ENCODE data around the gene CSRP1. TPM values are rescaled to one million over a fixed set of nuclear protein-coding genes. Genes with fewer than 3 reads are reported as not detected.

CSRP1 gene
- total RNA-seq, 1 donor from 2014 or later: 317 TPM

GRCh38 chr1:201537891-201538611 is 31.1 kb upstream of the CSRP1 start:
- no peaks in the 10 kb centered on the region for H3K36me3 ChIP-seq (ENCODE audit: insufficient read depth, low read length)
- H3K9ac ChIP-seq (ENCODE audit: low read length): peak overlapping the region; percentile 89
- H4K20me1 ChIP-seq (ENCODE audit: insufficient read depth, low read length): no peaks in the 10 kb centered on the region
- H3K9me3 Mint-ChIP-seq (ENCODE audit: unreplicated experiment): no peaks in the 10 kb centered on the region
- DNase-seq (ENCODE audit: low read depth): no peak
- peak overlapping the region; percentile 49 for H2AFZ ChIP-seq (ENCODE audit: low read depth, low read length)
- H3K4me1 Mint-ChIP-seq (ENCODE audit: low read depth, unreplicated experiment): peaks cover 58% of the 10 kb centered on the region
- H3K27me3 Mint-ChIP-seq (ENCODE audit: low read depth, unreplicated experiment): no peaks in the 10 kb centered on the region
- peak overlapping the region; percentile 84 for H3K4me3 Mint-ChIP-seq (ENCODE audit: unreplicated experiment)
- peak overlapping the region; percentile 85 for H3K27ac ChIP-seq (ENCODE audit: low read depth, low read length)
- H3K79me2 ChIP-seq (ENCODE audit: insufficient read depth, low read length): peaks cover 40% of the 10 kb centered on the region
- TF ChIP-seq, protein P1, sequence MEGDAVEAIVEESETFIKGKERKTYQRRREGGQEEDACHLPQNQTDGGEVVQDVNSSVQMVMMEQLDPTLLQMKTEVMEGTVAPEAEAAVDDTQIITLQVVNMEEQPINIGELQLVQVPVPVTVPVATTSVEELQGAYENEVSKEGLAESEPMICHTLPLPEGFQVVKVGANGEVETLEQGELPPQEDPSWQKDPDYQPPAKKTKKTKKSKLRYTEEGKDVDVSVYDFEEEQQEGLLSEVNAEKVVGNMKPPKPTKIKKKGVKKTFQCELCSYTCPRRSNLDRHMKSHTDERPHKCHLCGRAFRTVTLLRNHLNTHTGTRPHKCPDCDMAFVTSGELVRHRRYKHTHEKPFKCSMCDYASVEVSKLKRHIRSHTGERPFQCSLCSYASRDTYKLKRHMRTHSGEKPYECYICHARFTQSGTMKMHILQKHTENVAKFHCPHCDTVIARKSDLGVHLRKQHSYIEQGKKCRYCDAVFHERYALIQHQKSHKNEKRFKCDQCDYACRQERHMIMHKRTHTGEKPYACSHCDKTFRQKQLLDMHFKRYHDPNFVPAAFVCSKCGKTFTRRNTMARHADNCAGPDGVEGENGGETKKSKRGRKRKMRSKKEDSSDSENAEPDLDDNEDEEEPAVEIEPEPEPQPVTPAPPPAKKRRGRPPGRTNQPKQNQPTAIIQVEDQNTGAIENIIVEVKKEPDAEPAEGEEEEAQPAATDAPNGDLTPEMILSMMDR (IDR thresholded peaks at IDR 0.05; ENCODE audit: insufficient read depth, low read depth, low read length): no peak
- TF ChIP-seq EZH2 (IDR thresholded peaks at IDR 0.05; ENCODE audit: insufficient read depth, low read length): no peak
- H3K27me3 ChIP-seq (ENCODE audit: insufficient read depth, low read length): no peaks in the 10 kb centered on the region
- H3K36me3 Mint-ChIP-seq (ENCODE audit: low read depth, unreplicated experiment): no peaks in the 10 kb centered on the region
- H3K27ac Mint-ChIP-seq (ENCODE audit: unreplicated experiment): peak overlapping the region; percentile 75
- no peaks in the 10 kb centered on the region for H3K9me3 ChIP-seq (ENCODE audit: insufficient read depth, low read depth, low read length)
- peaks cover 67% of the 10 kb centered on the region for H3K4me1 ChIP-seq (ENCODE audit: insufficient read depth, low read length)
- no peak for FAIRE-seq
- peak overlapping the region; percentile 93 for H3K4me2 ChIP-seq (ENCODE audit: low read length)
- peak overlapping the region; percentile 85 for H3K4me3 ChIP-seq (ENCODE audit: insufficient read depth, low read depth, low read length)

- H3K9me3 ChIP-seq (ENCODE audit: insufficient read depth, low read depth, low read length): no peaks in the 10 kb centered on the region
- H3K79me2 ChIP-seq (ENCODE audit: insufficient read depth, low read length): peaks cover 34% of the 10 kb centered on the region
- H3K4me3 ChIP-seq (ENCODE audit: insufficient read depth, low read depth, low read length): no peak overlapping the region
- Mint-ChIP-seq H3K27ac (ENCODE audit: unreplicated experiment) (no peak overlapping the region), H3K4me1 (ENCODE audit: low read depth, unreplicated experiment) (peaks cover 57% of the 10 kb centered on the region), H3K4me3 (ENCODE audit: unreplicated experiment) (no peak overlapping the region), H3K27me3 (ENCODE audit: low read depth, unreplicated experiment) (no peaks in the 10 kb centered on the region), H3K9me3 (ENCODE audit: unreplicated experiment) (no peaks in the 10 kb centered on the region), H3K36me3 (ENCODE audit: low read depth, unreplicated experiment) (no peaks in the 10 kb centered on the region)
- peak overlapping the region; percentile 93 for H3K4me2 ChIP-seq (ENCODE audit: low read length)
- H4K20me1 ChIP-seq (ENCODE audit: insufficient read depth, low read length): no peaks in the 10 kb centered on the region
- H3K9ac ChIP-seq (ENCODE audit: low read length): peak overlapping the region; percentile 62
- no peaks in the 10 kb centered on the region for H3K27me3 ChIP-seq (ENCODE audit: insufficient read depth, low read length)
- no peaks in the 10 kb centered on the region for H3K36me3 ChIP-seq (ENCODE audit: insufficient read depth, low read length)
- no peak overlapping the region for H3K27ac ChIP-seq (ENCODE audit: low read depth, low read length)
- no peak for TF ChIP-seq EZH2 (IDR thresholded peaks at IDR 0.05; ENCODE audit: insufficient read depth, low read length)
- TF ChIP-seq, protein P1 (IDR thresholded peaks at IDR 0.05; ENCODE audit: insufficient read depth, low read depth, low read length): no peak
- DNase-seq (ENCODE audit: low read depth): no peak
- FAIRE-seq: no peak
- no peak overlapping the region for H2AFZ ChIP-seq (ENCODE audit: low read depth, low read length)
- peaks cover 61% of the 10 kb centered on the region for H3K4me1 ChIP-seq (ENCODE audit: insufficient read depth, low read length)
These were observed 30.5 kb upstream of the CSRP1 start for GRCh38 chr1:201537467-201537866.

- DNase-seq (ENCODE audit: low read depth): no peak
- H3K27ac ChIP-seq (ENCODE audit: low read depth, low read length): peak overlapping the region; percentile 66
- Mint-ChIP-seq H3K4me1 (ENCODE audit: low read depth, unreplicated experiment) (peaks cover 57% of the 10 kb centered on the region), H3K27ac (ENCODE audit: unreplicated experiment) (no peak overlapping the region), H3K36me3 (ENCODE audit: low read depth, unreplicated experiment) (no peaks in the 10 kb centered on the region), H3K9me3 (ENCODE audit: unreplicated experiment) (no peaks in the 10 kb centered on the region), H3K4me3 (ENCODE audit: unreplicated experiment) (no peak overlapping the region), H3K27me3 (ENCODE audit: low read depth, unreplicated experiment) (no peaks in the 10 kb centered on the region)
- H2AFZ ChIP-seq (ENCODE audit: low read depth, low read length): no peak overlapping the region
- peaks cover 31% of the 10 kb centered on the region for H3K79me2 ChIP-seq (ENCODE audit: insufficient read depth, low read length)
- H3K4me1 ChIP-seq (ENCODE audit: insufficient read depth, low read length): peaks cover 57% of the 10 kb centered on the region
- FAIRE-seq: no peak
- peak overlapping the region; percentile 32 for H3K4me3 ChIP-seq (ENCODE audit: insufficient read depth, low read depth, low read length)
- TF ChIP-seq EZH2 (IDR thresholded peaks at IDR 0.05; ENCODE audit: insufficient read depth, low read length): no peak
- TF ChIP-seq, protein P1 (IDR thresholded peaks at IDR 0.05; ENCODE audit: insufficient read depth, low read depth, low read length): no peak
- H3K27me3 ChIP-seq (ENCODE audit: insufficient read depth, low read length): no peaks in the 10 kb centered on the region
- no peaks in the 10 kb centered on the region for H3K9me3 ChIP-seq (ENCODE audit: insufficient read depth, low read depth, low read length)
- H4K20me1 ChIP-seq (ENCODE audit: insufficient read depth, low read length): no peaks in the 10 kb centered on the region
- peak overlapping the region; percentile 82 for H3K4me2 ChIP-seq (ENCODE audit: low read length)
- H3K36me3 ChIP-seq (ENCODE audit: insufficient read depth, low read length): no peaks in the 10 kb centered on the region
- H3K9ac ChIP-seq (ENCODE audit: low read length): peak overlapping the region; percentile 62
These were observed 30.1 kb upstream of the CSRP1 start for GRCh38 chr1:201537028-201537427.

All from astrocyte (in vitro differentiated cells and primary cell).